Astrocyte (in vitro differentiated cells and primary cell): ENCODE measurements around the gene CDON. TPM values are rescaled to one million over a fixed set of nuclear protein-coding genes. Genes with fewer than 3 reads are reported as not detected.

Source experiments
- DNase-seq: peaks from one replicate; pipeline ENCODE4 v3.0.0-alpha.2; 2010; ENCODE audit warnings: low read depth
- FAIRE-seq: peaks from 2 replicates; lab custom pipeline; 2011; peaks lifted over from hg19 to GRCh38; lab: Jason Lieb, UNC
- H2AFZ ChIP-seq: 2 replicates; pipeline ENCODE4 v1.6.0; 2012; ENCODE audit warnings: low read depth, low read length, inconsistent platforms
- H3K27ac ChIP-seq: 2 replicates; pipeline ENCODE4 v1.5.1; 2011; ENCODE audit warnings: low read depth, low read length, inconsistent platforms
- H3K27me3 ChIP-seq: 2 replicates; pipeline ENCODE4 v1.6.0; 2011; ENCODE audit warnings: low read length, inconsistent platforms; ENCODE audit not compliant: insufficient read depth
- H3K36me3 ChIP-seq: 2 replicates; pipeline ENCODE4 v1.5.1; 2011; ENCODE audit warnings: low read length, inconsistent platforms; ENCODE audit not compliant: insufficient read depth
- H3K4me1 ChIP-seq: 2 replicates; pipeline ENCODE4 v1.5.1; 2011; ENCODE audit warnings: low read length, inconsistent platforms; ENCODE audit not compliant: insufficient read depth
- H3K4me2 ChIP-seq: 2 replicates; pipeline ENCODE4 v1.6.0; 2012; ENCODE audit warnings: low read length, inconsistent platforms
- H3K4me3 ChIP-seq: 2 replicates; pipeline ENCODE4 v1.5.1; 2011; ENCODE audit warnings: low read depth, mild to moderate bottlenecking, low read length, inconsistent platforms; ENCODE audit not compliant: insufficient read depth
- H3K79me2 ChIP-seq: 2 replicates; pipeline ENCODE4 v1.6.0; 2012; ENCODE audit warnings: mild to moderate bottlenecking, low read length, inconsistent platforms; ENCODE audit not compliant: insufficient read depth
- H3K9ac ChIP-seq: 2 replicates; pipeline ENCODE4 v1.6.0; 2012; ENCODE audit warnings: mild to moderate bottlenecking, low read length, inconsistent platforms
- H3K9me3 ChIP-seq: 2 replicates; pipeline ENCODE4 v1.5.1; 2012; ENCODE audit warnings: low read depth, mild to moderate bottlenecking, low read length, inconsistent platforms; ENCODE audit not compliant: insufficient read depth
- H4K20me1 ChIP-seq: 2 replicates; pipeline ENCODE4 v1.6.0; 2012; ENCODE audit warnings: low read length, inconsistent platforms; ENCODE audit not compliant: insufficient read depth
- H3K27ac Mint-ChIP-seq: one replicate; pipeline ENCODE4 v1.8.0; 2021; ENCODE audit warnings: mild to moderate bottlenecking, mixed read lengths; ENCODE audit not compliant: unreplicated experiment
- H3K27me3 Mint-ChIP-seq: one replicate; pipeline ENCODE4 v1.8.0; 2021; ENCODE audit warnings: low read depth, mixed read lengths; ENCODE audit not compliant: unreplicated experiment
- H3K36me3 Mint-ChIP-seq: one replicate; pipeline ENCODE4 v1.8.0; 2021; ENCODE audit warnings: low read depth, mixed read lengths; ENCODE audit not compliant: unreplicated experiment
- H3K4me1 Mint-ChIP-seq: one replicate; pipeline ENCODE4 v1.8.0; 2021; ENCODE audit warnings: low read depth, mixed read lengths; ENCODE audit not compliant: unreplicated experiment
- H3K4me3 Mint-ChIP-seq: one replicate; pipeline ENCODE4 v1.8.0; 2021; ENCODE audit warnings: mild to moderate bottlenecking, moderate library complexity, mixed read lengths; ENCODE audit not compliant: unreplicated experiment
- H3K9me3 Mint-ChIP-seq: one replicate; pipeline ENCODE4 v1.8.0; 2021; ENCODE audit warnings: mild to moderate bottlenecking, mixed read lengths; ENCODE audit not compliant: unreplicated experiment
- EZH2 ChIP-seq: IDR thresholded peaks from 2 replicates; pipeline ENCODE4 v1.6.1; 2012; ENCODE audit warnings: mild to moderate bottlenecking, low read length, inconsistent platforms; ENCODE audit not compliant: insufficient read depth
- total RNA-seq: library from RNA; stranded (reverse); gene quantifications from 2 replicates; pipeline ENCODE4 v1.2.1, GENCODE V29; 2021
- TF ChIP-seq, protein P1 (sequence below): IDR thresholded peaks from 2 replicates; pipeline ENCODE4 v1.5.1; 2011; ENCODE audit warnings: low read depth, mild to moderate bottlenecking, inconsistent platforms, low read length, moderate library complexity; ENCODE audit not compliant: insufficient read depth

The CDON gene
- total RNA-seq, 1 donor from 2014 or later: 15.5 TPM

DNA sequence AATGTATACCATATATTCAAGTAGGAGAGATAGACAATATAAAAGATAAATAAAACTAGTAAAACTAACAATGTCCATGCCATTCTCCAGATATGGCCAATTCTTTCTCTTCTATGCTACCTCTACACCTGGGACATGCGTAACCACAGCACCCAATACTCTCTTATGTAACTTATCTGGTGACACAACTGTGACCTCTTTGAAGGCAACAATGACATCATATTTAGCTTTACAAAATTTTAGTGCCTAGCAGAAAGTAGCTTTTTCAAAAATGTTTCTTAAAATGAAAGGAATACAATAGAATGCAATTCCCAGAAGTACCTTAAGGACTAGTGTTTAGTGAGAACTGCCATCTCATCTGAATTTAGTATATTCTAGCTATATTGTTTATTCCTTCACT is 36.8 kb downstream of the CDON start:
- Mint-ChIP-seq H3K27me3 (no peaks in the 10 kb centered on the region), H3K27ac (no peak overlapping the region), H3K4me1 (peaks cover 8% of the 10 kb centered on the region), H3K36me3 (no peaks in the 10 kb centered on the region), H3K9me3 (no peaks in the 10 kb centered on the region), H3K4me3 (no peak overlapping the region)
- Histone ChIP-seq H3K4me2 (no peak overlapping the region), H3K4me3 (no peak overlapping the region), H3K79me2 (no peaks in the 10 kb centered on the region), H3K27me3 (peaks cover 3% of the 10 kb centered on the region), H4K20me1 (no peaks in the 10 kb centered on the region), H3K9ac (no peak overlapping the region), H3K4me1 (no peaks in the 10 kb centered on the region), H3K36me3 (no peaks in the 10 kb centered on the region), H3K27ac (no peak overlapping the region), H2AFZ (no peak overlapping the region), H3K9me3 (no peaks in the 10 kb centered on the region)
- DNase-seq (no peak), FAIRE-seq (no peak)
- TF ChIP-seq EZH2: no peak
- TF ChIP-seq, protein P1, sequence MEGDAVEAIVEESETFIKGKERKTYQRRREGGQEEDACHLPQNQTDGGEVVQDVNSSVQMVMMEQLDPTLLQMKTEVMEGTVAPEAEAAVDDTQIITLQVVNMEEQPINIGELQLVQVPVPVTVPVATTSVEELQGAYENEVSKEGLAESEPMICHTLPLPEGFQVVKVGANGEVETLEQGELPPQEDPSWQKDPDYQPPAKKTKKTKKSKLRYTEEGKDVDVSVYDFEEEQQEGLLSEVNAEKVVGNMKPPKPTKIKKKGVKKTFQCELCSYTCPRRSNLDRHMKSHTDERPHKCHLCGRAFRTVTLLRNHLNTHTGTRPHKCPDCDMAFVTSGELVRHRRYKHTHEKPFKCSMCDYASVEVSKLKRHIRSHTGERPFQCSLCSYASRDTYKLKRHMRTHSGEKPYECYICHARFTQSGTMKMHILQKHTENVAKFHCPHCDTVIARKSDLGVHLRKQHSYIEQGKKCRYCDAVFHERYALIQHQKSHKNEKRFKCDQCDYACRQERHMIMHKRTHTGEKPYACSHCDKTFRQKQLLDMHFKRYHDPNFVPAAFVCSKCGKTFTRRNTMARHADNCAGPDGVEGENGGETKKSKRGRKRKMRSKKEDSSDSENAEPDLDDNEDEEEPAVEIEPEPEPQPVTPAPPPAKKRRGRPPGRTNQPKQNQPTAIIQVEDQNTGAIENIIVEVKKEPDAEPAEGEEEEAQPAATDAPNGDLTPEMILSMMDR: no peak

DNA sequence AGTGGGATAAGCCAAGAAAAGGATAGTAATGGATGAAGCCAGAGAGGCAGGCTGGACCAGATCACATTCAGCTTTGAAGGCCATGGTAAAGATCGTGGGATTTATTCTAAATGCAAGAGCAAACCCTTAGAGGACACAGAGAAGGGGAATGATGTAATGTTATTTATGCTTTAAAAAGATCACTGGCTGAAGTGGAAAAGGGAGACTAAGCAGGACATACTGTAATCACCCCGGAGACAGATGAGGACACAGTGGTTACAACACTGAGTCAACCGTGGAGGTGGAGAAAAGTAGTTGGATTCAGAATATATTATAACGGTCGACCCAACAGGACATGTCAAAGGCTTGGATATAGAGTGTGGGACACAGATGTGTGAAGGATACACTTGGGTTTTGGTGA is 38.5 kb downstream of the CDON start:
- TF ChIP-seq, protein P1: no peak
- no peak for TF ChIP-seq EZH2
- no peak overlapping the region for H3K27ac Mint-ChIP-seq
- FAIRE-seq (no peak), DNase-seq (no peak)
- H3K36me3 ChIP-seq: no peaks in the 10 kb centered on the region
- no peak overlapping the region for H3K9ac ChIP-seq
- H2AFZ ChIP-seq: no peak overlapping the region
- no peaks in the 10 kb centered on the region for H3K79me2 ChIP-seq
- no peaks in the 10 kb centered on the region for H3K9me3 Mint-ChIP-seq
- H3K4me1 Mint-ChIP-seq: peaks cover 19% of the 10 kb centered on the region
- no peak overlapping the region for H3K4me3 Mint-ChIP-seq
- H3K4me2 ChIP-seq: no peak overlapping the region
- H3K27me3 ChIP-seq: peaks cover 3% of the 10 kb centered on the region
- no peaks in the 10 kb centered on the region for H3K4me1 ChIP-seq
- no peaks in the 10 kb centered on the region for H3K36me3 Mint-ChIP-seq
- no peak overlapping the region for H3K4me3 ChIP-seq
- no peak overlapping the region for H3K27ac ChIP-seq
- no peaks in the 10 kb centered on the region for H4K20me1 ChIP-seq
- H3K27me3 Mint-ChIP-seq: no peaks in the 10 kb centered on the region
- H3K9me3 ChIP-seq: no peaks in the 10 kb centered on the region

DNA sequence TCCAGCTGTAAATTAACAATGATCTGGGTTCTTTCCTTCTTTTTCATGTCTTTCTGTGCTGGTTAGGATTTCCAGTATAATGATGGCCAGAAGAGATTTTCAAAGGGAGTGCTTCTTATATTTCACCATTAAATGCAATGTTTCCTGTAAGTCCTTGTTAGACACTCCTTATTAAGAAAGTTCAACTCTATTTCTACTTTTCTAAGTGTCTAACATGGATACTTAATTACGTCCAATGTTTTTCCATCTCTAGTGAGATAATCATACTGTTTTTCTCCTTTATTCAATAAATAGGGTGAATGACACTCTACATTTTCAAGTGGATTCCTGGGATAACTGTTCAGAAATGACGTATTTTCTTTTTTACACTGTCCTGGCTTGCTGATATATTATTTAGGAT is 49.8 kb downstream of the CDON start:
- Histone ChIP-seq H3K9ac (no peak overlapping the region), H3K27ac (no peak overlapping the region), H2AFZ (no peak overlapping the region), H3K4me3 (no peak overlapping the region), H3K4me1 (no peaks in the 10 kb centered on the region), H3K9me3 (no peaks in the 10 kb centered on the region), H3K79me2 (no peaks in the 10 kb centered on the region), H4K20me1 (no peaks in the 10 kb centered on the region), H3K36me3 (no peaks in the 10 kb centered on the region), H3K4me2 (no peak overlapping the region), H3K27me3 (no peaks in the 10 kb centered on the region)
- H3K27me3 Mint-ChIP-seq: no peaks in the 10 kb centered on the region
- no peaks in the 10 kb centered on the region for H3K9me3 Mint-ChIP-seq
- no peak overlapping the region for H3K27ac Mint-ChIP-seq
- no peak overlapping the region for H3K4me3 Mint-ChIP-seq
- peaks cover 7% of the 10 kb centered on the region for H3K4me1 Mint-ChIP-seq
- TF ChIP-seq, protein P1: no peak
- TF ChIP-seq EZH2: no peak
- H3K36me3 Mint-ChIP-seq: peaks cover 4% of the 10 kb centered on the region
- no peak for FAIRE-seq
- no peak for DNase-seq
